HAP-1 (cell line): ENCODE results near the gene GARNL3.

Experiments used
- DNase-seq, 2 experiments: peaks; one replicate each; pipeline ENCODE4 v3.0.0-alpha.2; 2016 to 2020; ENCODE audit warnings: low spot score in 2 of 2
- H3K27me3 ChIP-seq: fragments of 250-450 bp; sonication (Bioruptor Pico); 2 replicates; pipeline ENCODE4 v1.5.1; 2020; ENCODE audit warnings: low read depth, mild to moderate bottlenecking, moderate library complexity
- H3K36me3 ChIP-seq: fragments of 250-450 bp; sonication (Bioruptor Pico); replicated peaks from 2 replicates; pipeline ENCODE4 v1.5.1; 2020; ENCODE audit warnings: mild to moderate bottlenecking
- H3K4me1 ChIP-seq: fragments of 250-450 bp; sonication (Bioruptor Pico); 2 replicates; pipeline ENCODE4 v1.5.1; 2020; ENCODE audit warnings: mild to moderate bottlenecking
- H3K4me3 ChIP-seq: fragments of 250-450 bp; sonication (Bioruptor Pico); 2 replicates; pipeline ENCODE4 v1.5.1; 2020; ENCODE audit warnings: mild to moderate bottlenecking, moderate library complexity
- H3K9me3 ChIP-seq: fragments of 250-450 bp; sonication (Bioruptor Pico); 2 replicates; pipeline ENCODE4 v1.5.1; 2020; ENCODE audit warnings: mild to moderate bottlenecking, moderate library complexity
- in situ Hi-C: fragments of 300-500 bp; cut with MboI; formaldehyde crosslinking; loops from 3 replicates; pipeline ENCODE4 v1.14.3; 2020; ENCODE audit warnings: low sequenced_read_pairs, inconsistent platforms, mixed read lengths

GARNL3 gene

GRCh38 chr9:127437497-127438264 is 173.1 kb downstream of the GARNL3 start:
- H3K4me1 ChIP-seq: no peaks in the 10 kb centered on the region
- no peak for DNase-seq
- H3K9me3 ChIP-seq: 0 out of 2 replicates have a peak, but pooled peaks cover 2% of the 10 kb centered on the region
- in situ Hi-C loops: no loop called here
- no peak overlapping the region for H3K4me3 ChIP-seq
- no peaks in the 10 kb centered on the region for H3K27me3 ChIP-seq
- peaks cover 83% of the 10 kb centered on the region for H3K36me3 ChIP-seq

GRCh38 chr9:127438394-127438793 is 173.8 kb downstream of the GARNL3 start:
- H3K9me3 ChIP-seq: peaks cover 4% of the 10 kb centered on the region; the same call in 1 of the 2 replicates
- in situ Hi-C loops: no loop called here
- no peaks in the 10 kb centered on the region for H3K4me1 ChIP-seq
- no peak for DNase-seq
- no peaks in the 10 kb centered on the region for H3K27me3 ChIP-seq
- H3K4me3 ChIP-seq: no peak overlapping the region
- H3K36me3 ChIP-seq: peaks cover 83% of the 10 kb centered on the region
